ENCODE measurements around the gene PPM1N. TPM values are rescaled to one million over a fixed set of nuclear protein-coding genes. Genes with fewer than 3 reads are reported as not detected.

The PPM1N gene
- total and polyA plus RNA-seq, 2 of the 13 experiments (the other 11 are each of a cell fraction or from before 2014, with no cell fraction given), result 0.31 to 1.8 TPM

GRCh38 chr19:45468159-45468651, 30.0 kb upstream of the PPM1N start (continued):
- no peak for TF ChIP-seq ELK4 (CRISPR knock-in tag; IDR thresholded peaks at IDR 0.05; ENCODE audit: borderline replicate concordance)
- TF ChIP-seq NFKBIZ (CRISPR knock-in tag; IDR thresholded peaks at IDR 0.05), result no peak
- 0 out of 2 replicates have a peak, but pooled peaks have one; percentile 16 for TF ChIP-seq UBTF (CRISPR knock-in tag; IDR thresholded peaks at IDR 0.05)
- no peak for TF ChIP-seq TCF7L2 (IDR thresholded peaks at IDR 0.05; ENCODE audit: low read depth, low read length)
- TF ChIP-seq SRSF1 (optimal IDR thresholded peaks at IDR 0.05; ENCODE audit: low read depth, low read length), result no peak
- TF ChIP-seq ZNF709 (CRISPR knock-in tag; IDR thresholded peaks at IDR 0.05), result no peak
- TF ChIP-seq BRD4 (CRISPR knock-in tag; IDR thresholded peaks at IDR 0.05), result 0 out of 2 replicates have a peak, but pooled peaks have one; percentile 1
- TF ChIP-seq, protein P1, sequence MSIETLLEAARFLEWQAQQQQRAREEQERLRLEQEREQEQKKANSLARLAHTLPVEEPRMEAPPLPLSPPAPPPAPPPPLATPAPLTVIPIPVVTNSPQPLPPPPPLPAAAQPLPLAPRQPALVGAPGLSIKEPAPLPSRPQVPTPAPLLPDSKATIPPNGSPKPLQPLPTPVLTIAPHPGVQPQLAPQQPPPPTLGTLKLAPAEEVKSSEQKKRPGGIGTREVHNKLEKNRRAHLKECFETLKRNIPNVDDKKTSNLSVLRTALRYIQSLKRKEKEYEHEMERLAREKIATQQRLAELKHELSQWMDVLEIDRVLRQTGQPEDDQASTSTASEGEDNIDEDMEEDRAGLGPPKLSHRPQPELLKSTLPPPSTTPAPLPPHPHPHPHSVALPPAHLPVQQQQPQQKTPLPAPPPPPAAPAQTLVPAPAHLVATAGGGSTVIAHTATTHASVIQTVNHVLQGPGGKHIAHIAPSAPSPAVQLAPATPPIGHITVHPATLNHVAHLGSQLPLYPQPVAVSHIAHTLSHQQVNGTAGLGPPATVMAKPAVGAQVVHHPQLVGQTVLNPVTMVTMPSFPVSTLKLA (IDR thresholded peaks at IDR 0.05), result no peak
- TF ChIP-seq ZNF232 (CRISPR knock-in tag; IDR thresholded peaks at IDR 0.05; ENCODE audit: borderline replicate concordance), result no peak
- TF ChIP-seq POLR2AphosphoS5 (IDR thresholded peaks at IDR 0.05; ENCODE audit: low read depth, low read length), result no peak
- no peak for TF ChIP-seq ZNF724P (CRISPR knock-in tag; IDR thresholded peaks at IDR 0.05; ENCODE audit: borderline replicate concordance)
- TF ChIP-seq, protein P2, sequence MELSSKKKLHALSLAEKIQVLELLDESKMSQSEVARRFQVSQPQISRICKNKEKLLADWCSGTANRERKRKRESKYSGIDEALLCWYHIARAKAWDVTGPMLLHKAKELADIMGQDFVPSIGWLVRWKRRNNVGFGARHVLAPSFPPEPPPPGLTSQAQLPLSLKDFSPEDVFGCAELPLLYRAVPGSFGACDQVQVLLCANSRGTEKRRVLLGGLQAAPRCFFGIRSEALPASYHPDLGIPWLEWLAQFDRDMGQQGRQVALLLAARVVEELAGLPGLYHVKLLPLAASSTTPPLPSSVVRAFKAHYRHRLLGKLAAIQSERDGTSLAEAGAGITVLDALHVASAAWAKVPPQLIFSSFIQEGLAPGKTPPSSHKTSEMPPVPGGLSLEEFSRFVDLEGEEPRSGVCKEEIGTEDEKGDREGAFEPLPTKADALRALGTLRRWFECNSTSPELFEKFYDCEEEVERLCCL (CRISPR knock-in tag; IDR thresholded peaks at IDR 0.05; ENCODE audit: borderline replicate concordance), result no peak
- TF ChIP-seq, protein P3, sequence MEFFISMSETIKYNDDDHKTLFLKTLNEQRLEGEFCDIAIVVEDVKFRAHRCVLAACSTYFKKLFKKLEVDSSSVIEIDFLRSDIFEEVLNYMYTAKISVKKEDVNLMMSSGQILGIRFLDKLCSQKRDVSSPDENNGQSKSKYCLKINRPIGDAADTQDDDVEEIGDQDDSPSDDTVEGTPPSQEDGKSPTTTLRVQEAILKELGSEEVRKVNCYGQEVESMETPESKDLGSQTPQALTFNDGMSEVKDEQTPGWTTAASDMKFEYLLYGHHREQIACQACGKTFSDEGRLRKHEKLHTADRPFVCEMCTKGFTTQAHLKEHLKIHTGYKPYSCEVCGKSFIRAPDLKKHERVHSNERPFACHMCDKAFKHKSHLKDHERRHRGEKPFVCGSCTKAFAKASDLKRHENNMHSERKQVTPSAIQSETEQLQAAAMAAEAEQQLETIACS (CRISPR knock-in tag; IDR thresholded peaks at IDR 0.05), result 0 out of 2 replicates have a peak, but pooled peaks have one; percentile 2
- no peak for TF ChIP-seq ZNF234 (CRISPR knock-in tag; conservative IDR thresholded peaks at IDR 0.05)
- no peak for TF ChIP-seq MTF1 (CRISPR knock-in tag; IDR thresholded peaks at IDR 0.05)
- TF ChIP-seq ZFP90 (CRISPR knock-in tag; IDR thresholded peaks at IDR 0.05; ENCODE audit: borderline replicate concordance), result no peak
- TF ChIP-seq ZNF670 (CRISPR knock-in tag; IDR thresholded peaks at IDR 0.05; ENCODE audit: borderline replicate concordance), result no peak
- TF ChIP-seq, protein P4, sequence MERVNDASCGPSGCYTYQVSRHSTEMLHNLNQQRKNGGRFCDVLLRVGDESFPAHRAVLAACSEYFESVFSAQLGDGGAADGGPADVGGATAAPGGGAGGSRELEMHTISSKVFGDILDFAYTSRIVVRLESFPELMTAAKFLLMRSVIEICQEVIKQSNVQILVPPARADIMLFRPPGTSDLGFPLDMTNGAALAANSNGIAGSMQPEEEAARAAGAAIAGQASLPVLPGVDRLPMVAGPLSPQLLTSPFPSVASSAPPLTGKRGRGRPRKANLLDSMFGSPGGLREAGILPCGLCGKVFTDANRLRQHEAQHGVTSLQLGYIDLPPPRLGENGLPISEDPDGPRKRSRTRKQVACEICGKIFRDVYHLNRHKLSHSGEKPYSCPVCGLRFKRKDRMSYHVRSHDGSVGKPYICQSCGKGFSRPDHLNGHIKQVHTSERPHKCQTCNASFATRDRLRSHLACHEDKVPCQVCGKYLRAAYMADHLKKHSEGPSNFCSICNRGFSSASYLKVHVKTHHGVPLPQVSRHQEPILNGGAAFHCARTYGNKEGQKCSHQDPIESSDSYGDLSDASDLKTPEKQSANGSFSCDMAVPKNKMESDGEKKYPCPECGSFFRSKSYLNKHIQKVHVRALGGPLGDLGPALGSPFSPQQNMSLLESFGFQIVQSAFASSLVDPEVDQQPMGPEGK (CRISPR knock-in tag; IDR thresholded peaks at IDR 0.05), result peak; percentile 52; the same call in 1 of the 2 replicates
- TF ChIP-seq SNAPC2 (CRISPR knock-in tag; IDR thresholded peaks at IDR 0.05), result 0 out of 2 replicates have a peak, but pooled peaks have one; percentile 33
- no peak for TF ChIP-seq POGZ (CRISPR knock-in tag; IDR thresholded peaks at IDR 0.05)
- no peak for TF ChIP-seq TBX2 (CRISPR knock-in tag; IDR thresholded peaks at IDR 0.05; ENCODE audit: borderline replicate concordance)
